HG02759 (cell line): ENCODE results near the gene NEAT1.
A peak's percentile ranks its signal among the peaks of the same experiment; 100 is the strongest.

ENCODE experiments used
- ATAC-seq: cut with Tn5 transposase; IDR thresholded peaks from one replicate; pipeline ENCODE4 v1.9.1; 2021; ENCODE audit warnings: mild to moderate bottlenecking, moderate library complexity; ENCODE audit not compliant: unreplicated experiment

The NEAT1 gene

DNA sequence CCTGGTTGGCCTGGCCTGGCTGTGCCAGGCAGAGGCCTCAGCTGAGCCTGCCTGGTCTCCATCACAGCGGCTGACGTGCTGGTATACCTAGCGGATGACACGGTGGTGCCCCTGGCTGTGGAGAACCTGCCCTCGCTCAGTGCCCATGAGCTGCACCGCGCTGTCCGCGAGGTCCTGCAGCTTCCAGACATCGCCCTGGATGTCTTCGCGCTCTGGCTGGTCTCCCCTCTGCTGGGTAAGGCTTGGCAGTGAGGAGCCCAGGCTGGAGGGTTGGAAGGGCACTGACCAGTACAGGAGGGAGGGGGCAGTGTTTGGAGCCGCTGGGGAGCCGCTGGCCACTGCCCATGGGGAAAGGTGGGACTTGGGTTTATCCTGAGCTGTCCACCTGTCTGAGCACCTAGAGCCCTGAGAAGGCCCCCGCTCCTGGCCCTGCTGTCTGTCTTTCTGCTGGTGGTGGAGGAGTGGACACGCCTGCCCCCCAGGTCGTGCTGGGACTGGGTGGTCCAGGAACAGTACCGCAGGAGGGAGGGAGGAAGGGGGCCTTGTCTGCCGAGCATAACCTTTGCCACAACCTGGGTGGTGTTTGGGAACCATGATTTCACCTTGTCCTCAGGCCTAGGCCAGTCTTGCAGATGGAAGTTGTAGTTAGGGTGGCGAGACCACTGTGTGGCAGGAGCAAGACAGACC, 33.2 kb upstream of the NEAT1 start:
- no peak for ATAC-seq

DNA sequence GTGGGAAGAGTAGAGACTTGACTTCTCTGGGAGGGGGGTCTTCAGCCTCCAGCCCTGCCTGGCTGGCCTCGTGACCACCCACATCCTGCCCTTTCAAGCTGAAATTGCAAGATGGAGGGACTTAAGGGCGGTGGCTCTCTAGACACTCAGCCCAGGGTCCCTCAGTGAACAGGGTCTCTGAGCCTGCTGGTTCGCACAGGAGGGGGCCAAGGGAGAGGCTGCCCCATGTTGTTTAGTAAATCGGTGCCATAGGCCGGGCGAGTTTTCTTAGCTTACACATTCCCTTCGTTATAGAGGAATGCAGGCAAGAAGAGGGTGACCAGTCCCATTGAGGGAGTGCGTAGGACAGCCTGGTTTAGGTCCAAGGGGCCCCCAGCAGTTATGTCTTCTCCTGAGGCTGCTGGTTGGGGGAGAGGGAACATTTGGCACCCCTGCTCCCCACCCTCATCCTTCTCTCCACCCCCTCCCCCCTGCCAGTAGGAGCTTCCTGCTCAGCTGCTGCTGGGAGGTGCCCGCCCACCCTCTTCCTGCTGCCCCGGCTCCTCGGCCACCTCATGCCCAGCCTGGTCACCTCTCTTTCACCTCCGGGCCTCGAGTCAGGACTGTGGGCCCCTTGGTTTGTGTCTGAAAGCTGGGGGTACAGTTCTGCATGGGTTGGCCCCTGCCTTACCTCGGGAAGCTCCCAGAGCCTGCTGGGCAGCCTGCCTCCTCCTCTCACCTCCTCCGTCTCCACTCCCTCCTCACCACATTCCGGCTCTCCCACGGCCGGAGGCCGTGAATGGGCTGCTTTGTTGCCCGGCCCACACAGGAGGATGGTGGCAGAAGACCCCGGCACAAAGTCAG, 32.3 kb upstream of the NEAT1 start:
- no peak for ATAC-seq

DNA sequence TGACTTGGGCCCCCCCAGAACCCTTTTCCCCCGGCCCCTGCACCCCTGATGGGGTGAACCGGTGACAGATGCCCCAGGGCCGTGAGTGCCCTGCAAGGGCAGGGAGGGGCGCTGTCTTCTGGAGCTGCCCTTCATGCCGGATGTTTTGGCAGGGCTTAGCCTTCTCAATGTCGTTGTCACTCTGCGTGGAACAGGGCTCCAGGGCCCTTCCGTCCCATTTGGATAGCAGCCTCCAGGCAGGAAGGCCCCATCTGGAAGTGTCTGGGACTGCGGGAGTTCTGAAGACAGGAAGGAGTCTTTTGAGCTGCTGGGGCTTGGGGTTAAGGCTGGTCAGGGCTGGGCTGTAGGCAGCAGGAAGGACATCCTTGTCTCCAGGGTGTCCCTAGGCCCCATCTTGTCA, 31.6 kb upstream of the NEAT1 start:
- no peak for ATAC-seq

DNA sequence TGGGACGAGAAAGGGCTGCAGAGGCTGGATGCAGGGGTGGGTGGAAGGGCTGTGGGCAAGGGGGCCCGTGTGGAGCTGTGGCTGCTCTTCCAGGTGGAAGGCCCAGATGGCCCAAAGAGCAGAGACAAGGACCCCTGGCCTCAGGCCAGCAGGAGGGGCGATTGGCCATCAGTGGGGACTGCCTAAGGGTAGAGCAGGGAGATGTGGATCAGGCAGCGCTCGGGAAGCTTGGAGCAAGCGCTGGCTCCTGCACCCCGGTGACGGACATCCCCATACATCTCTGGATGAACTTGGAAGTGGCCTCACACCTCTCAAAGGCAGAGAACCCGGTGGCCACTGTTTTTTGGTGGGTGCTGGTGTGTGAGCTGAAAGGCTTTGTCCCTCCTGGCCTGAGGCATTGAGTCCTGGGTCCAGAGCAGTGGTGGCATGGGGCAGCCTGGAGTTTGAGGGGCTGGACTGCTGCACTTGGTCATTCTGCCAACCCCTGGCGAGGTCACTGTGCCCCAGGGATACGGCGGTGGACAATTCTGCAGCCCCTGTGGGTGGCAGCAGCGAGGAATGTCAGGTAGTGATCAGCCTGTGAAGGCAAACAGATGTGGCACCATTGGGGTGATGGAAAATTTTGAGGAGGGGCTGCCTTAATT, 30.3 kb upstream of the NEAT1 start:
- no peak for ATAC-seq

DNA sequence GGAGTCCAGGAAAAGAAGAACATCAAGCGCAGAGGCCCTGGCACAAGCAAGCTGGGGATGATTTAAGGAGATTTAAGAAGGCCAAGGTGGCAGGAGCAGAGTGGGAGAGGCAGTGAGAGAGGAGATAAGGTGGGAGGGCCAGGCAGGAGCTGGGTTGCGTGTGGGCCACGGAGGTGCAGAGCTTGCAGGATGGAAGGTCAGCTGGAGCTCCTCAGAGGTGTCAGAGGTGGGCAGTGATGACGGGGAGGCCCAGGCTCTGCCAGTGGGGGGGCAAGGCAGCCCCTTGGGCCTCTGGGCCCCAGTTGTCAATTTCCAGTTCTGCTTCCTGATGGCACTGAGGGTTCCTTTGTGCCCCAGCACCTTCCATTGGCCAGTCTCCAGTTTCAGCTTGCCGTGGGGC, 29.7 kb upstream of the NEAT1 start:
- no peak for ATAC-seq

DNA sequence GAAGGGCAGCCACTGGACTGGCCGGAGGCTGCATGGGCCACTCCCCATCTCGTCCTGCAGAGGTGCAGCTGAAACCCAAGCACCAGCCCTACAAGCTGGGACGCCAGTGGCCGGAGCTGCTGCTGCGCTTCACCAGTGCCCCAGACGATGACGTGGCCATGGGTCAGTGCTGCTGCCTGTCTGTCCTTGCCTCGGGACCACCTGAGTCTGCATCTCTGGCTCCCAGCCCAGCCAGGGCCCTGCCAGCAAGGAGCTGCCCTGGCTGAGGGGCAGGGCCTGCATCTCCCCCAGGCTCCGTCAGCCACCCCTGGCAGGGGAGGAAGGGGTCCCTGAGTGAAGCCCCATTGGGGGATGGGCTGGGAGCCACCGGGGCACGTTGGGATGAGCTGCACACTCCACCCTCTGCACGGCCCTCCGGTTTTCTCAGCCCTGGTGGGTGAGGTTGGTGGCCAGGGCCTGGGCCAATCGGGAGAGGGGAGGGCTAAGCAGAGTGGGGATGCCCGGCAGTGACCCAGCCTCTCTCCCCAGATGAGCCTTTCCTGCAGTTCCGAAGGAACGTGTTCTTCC, 29.0 kb upstream of the NEAT1 start:
- ATAC-seq = no peak

DNA sequence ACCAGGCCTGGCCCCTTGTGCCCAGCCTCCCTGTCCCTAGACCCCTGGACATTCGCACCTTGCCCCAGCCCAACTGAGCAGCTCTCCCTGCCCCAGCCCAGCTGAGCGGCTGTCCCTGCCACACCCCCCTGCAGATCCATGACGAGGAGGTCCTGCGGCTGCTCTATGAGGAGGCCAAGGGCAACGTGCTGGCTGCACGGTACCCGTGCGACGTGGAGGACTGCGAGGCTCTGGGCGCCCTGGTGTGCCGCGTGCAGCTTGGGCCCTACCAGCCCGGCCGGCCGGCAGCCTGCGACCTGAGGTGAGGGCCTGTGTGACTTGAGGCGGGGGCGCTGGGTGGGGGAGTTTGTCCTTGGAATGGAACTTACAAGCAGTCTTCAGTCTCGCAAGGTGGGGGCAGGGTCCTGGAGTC, 28.5 kb upstream of the NEAT1 start:
- ATAC-seq = no peak

DNA sequence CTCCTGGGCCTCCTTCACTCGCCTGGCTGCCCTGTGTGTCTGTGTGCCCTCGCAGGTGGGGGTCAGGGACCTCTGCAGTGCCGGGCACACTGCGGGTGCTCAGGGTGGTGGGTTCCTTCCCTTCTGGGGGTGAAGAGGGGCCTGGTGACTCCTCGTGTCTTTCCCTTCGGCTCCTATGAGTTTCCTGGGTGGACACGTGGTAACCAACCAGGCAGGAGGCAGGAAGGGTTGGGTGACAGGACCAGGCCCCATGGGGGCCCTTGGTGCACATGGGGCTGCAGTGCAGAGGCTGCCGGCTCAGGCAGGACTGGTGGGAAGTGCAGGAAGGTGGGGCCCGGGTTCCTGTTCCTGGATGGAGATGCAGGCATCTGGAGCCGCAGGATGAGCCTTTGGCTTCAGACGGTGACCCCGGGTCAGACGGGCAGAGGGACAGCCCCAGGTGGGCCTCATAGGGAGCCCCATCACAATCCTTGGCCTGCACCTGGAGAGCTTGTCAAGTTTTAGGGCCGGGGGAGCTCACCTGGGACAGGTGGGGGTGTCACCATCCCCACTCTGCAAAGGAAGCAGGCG, 26.6 kb upstream of the NEAT1 start:
- no peak for ATAC-seq

DNA sequence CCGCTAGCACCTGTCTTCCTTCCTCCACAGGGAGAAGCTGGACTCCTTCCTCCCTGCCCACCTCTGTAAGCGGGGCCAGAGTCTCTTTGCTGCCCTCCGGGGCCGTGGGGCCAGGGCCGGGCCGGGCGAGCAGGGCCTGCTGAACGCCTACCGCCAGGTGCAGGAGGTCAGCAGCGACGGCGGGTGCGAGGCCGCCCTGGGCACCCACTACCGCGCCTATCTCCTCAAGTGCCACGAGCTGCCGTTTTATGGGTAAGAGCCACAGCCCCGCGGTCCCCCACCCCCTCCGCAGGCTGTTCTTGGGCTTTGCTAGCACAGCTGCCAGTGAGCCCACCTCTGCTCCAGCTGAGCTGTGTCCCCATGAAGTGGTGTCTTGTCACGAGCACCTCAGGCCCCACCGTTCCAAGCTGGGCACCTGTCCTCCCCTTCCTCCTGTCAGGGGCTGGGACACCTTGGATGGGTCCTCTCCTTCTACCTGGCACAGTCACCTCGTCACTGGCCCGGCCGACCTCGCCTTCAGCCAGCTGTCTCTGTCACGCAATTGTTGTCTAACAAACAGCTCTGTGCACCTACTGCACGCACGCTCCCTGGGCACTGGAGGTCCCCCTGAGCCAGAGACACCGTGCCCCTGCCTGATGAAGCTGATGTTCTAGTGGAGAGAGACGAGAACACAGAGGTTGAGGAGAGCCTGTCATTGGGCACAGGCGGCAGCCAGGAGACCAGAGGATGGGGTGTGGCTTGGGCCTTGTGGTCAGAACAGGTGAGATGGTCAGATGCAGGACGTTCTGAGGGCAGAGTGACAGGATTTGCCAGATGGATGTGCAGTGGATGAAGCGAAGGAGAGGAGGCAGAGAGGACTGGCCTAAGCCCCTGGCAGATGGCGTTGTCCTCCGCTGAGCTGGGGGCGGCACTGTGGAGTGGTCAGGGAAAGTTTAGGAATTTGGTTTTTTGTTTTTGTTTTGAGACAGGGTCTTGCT, 25.5 kb upstream of the NEAT1 start:
- ATAC-seq = no peak

DNA sequence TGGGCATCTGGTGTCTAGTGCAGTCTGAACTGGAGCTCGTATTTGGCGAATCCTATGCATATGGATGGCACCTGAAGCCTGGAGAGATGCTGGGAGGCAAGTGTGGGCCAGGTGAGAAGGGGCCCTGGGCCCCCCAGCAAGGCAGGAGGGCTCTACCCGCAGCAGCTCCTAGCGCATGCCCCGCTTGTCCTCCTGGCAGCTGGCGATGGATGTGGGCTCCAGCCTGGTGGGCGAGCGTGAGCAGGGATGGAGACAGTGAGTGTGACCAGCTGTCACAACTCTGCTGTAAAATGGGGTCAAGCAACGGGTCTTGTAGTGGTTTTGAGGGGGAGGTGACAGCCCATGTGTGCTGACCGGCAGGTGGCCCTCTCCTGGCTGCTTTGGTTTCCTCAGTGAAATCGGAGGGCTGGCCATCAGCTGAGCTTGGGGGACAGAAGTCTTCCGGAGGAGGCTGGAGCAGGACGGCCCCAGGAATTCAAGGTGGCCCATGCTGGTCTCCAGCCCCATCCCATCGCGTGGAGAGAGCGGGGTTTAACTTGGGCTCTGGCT, 24.2 kb upstream of the NEAT1 start:
- ATAC-seq = no peak

DNA sequence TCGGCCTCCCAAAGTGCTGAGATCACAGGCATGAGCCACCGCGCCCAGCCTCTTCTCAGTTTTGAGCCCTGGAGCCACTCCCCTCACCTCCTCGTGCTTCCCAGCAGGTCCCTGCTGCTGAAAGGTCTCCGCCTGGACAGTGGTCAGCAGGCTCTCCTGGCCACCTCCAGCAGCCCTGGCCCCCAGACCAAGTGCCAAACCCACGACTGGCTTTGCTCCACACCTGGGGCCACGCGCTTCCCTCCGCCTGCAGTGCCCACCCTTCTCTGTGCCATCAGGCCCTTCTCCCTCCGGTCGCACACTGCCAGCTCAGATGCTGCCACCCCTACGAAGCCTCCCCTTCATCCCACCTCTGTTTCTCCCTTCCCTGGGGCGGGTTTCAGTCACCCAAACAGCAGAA, 23.3 kb upstream of the NEAT1 start:
- ATAC-seq = no peak

DNA sequence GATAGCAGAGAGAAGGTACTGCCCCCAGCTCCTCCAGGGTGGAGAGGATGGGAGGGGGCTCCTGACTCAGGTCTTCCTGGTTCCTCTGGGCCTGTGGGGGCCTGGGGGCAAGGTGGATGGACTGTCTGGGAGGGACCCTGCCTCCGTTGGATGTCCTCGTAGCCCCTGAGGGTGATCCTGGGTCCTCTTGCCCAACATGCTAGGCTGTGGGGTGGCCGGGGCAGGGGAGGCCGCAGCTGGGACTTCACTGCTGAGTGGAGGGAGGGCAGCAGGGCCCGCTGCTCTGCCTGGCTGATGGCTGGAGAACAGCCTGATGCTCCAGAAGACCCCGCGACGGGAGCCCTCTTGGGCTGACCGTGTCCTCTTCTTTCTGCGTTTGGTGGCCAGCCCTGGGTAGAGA, 22.8 kb upstream of the NEAT1 start:
- ATAC-seq = no peak

DNA sequence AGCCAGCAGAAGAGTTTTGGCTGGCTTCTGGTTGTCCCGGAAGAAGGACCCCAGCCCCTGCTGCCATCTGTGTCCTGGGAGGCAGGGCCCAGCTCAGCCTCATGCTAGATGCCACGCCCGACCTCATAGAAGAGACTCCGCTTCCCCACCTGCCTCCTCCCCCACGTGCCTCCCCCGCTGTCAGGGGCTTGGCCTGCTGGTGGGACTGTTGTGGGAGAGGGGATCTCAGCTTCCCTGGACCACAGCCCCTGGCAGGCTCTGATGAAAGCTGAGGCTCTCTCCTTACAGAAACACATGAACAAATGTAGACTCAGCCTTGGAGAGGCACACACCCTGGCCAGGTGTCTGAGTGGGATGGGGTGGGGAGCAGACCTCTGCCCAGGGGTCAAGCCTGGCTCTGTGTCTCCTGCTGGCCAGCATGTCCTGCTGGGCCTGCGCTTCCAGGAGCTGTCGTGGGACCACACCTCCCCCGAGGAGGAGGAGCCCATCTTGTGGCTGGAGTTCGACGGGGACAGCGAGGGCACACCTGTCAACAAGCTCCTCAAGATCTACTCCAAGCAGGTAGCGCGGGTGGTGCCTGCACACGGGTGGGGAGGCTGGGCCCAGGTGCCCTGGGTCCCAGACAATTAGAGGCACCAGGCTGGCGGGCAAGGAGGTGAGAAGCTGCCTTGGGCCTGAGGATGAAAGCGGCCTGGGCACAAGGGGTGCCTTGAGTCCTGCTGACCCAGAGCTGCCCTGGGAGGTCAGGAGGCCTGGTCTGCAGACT, 22.1 kb upstream of the NEAT1 start:
- ATAC-seq = no peak

DNA sequence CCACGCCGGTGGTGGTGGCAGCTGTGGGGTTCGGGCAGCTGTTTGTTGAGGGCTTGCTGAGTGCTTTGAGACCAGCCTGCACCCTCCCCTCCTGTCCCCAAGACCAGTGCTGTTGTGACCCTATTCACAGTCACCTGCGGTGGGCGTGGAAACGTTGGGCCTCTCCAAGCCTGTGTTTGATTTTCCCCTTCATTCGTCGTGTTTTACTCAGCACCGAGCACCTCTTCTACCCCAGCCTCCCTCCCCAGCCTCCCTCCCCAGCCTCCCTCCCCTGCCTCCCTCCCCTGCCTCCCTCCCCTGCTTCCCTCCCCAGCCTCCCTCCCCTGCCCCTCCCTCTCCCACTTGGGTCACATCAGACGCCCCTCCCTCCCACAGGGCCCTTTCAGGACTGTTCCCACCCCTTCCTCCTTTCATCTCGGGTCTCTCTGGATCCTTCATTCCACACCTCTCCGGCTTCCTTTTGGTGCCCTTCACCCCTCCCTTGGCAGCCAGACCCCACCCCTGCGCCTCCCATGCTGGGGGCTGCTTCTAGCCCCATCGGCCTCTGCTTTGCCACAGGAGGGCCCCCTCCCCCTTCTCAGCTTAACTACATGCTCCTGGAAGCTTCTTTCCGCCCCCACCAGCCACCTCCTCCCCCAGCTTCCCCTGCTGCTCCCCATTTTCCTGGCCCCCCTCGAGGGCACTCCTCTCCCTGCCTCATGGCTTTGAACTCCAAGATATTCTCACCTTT, 21.4 kb upstream of the NEAT1 start:
- no peak for ATAC-seq

DNA sequence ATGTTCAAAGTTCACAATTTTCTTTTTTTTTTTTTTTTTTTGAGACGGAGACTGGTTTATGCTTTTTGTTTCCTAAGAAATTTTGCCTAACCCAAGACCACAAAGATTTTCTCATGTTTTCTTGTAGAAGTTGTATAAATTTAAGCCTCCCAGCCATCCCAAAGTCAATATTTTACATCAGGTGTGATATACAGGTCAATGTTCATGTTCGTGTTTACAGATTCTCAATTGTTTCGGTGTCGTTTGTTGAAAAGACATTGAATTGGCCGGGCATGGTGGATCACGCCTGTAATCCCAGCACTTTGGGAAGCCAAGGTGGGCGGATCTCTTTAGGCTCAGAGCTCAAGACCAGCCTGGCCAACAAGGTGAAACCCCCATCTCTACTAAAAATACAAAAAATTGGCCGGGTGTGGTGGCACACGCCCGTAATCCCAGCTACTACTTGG, 20.8 kb upstream of the NEAT1 start:
- ATAC-seq = no peak

DNA sequence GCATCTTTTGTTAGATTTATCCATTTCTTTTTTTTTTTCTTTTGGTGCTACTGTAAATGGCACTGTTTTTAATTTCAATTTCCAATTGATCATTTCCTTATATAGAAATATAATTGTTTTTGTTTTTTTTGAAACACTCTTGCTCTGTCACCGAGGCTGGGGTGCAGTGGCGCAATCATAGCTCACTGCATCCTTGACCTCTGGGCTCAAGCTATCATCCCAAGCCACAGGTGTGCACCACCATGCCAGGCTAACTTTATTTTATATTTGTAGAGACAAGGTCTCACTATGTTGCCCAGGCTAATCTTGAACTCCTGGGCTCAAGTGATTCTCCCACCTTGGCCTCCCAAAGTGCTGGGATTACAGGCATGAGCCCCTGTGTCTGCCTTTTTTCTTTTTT, 19.8 kb upstream of the NEAT1 start:
- ATAC-seq = no peak

DNA sequence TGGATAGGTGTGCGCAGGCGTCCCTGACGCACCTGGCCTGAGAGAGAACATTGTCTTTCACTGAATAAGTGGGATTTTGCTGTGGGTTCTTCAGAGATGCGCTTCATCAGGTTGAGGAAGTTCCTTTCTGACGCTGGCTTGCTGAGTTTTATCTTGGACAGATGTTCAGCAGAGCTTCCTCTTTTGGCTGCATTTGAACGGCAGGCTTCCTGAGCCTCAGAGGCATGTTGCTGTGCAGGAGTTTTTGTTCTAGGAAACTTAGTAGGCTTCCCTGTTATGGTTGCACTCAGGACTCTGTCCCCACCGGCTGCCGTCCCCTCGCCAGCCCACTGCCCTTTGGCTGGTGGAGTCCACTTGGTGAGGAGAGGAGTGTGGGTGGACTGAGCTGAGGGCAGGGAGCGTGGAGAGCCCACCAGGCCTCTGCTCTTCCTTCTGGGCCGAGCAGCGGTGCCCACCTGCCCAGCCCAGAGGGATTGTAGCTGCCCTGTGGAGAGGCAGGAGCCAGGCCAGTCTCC, 18.9 kb upstream of the NEAT1 start:
- peak; percentile 56 for ATAC-seq

DNA sequence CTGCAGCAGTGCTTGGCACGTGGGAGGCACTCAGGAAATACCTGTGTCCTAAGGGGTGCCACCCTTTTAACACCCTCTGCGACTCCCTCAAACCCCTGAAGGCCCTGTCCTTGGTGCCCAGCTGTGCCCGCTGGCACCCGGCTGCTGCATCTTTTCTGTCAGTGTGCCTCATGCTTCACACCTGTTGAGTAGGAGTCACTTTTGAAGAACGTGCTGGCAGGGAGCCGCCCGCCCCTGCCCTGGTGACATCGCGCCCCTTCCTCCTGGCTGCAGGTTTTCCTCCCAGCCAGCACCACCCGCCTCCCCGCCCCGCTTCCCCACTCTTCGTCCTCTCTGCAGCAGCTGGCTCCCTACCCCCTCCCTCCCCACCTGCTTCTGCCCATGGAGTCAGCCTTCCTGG, 18.4 kb upstream of the NEAT1 start:
- ATAC-seq = no peak
